ENCODE measurements around the gene BAZ2B. TPM values are rescaled to one million over a fixed set of nuclear protein-coding genes. Genes with fewer than 3 reads are reported as not detected.

Gene BAZ2B
- total RNA-seq, 1 donor from 2014 or later, result 37.4 TPM

DNA sequence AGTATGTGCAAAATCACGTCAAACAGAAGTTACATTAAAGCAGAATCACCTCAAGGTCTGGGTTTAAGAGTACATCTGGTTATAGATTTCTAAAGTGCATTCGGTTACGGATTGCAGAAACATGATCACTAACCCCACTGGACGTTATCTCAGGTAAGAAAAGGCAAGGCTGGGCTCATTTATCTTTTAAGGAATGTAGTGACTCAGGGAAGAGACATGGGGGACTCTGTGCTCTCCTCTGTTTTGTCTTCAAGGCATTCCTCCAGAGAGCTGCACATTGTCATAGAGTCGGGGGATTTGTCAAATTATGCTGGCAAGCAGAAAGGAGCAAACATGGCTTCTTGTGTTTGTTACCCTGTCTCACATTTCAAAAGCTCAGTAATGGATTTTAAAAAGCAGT lies 344.2 kb downstream of the BAZ2B start:
- TF ChIP-seq, protein P1, sequence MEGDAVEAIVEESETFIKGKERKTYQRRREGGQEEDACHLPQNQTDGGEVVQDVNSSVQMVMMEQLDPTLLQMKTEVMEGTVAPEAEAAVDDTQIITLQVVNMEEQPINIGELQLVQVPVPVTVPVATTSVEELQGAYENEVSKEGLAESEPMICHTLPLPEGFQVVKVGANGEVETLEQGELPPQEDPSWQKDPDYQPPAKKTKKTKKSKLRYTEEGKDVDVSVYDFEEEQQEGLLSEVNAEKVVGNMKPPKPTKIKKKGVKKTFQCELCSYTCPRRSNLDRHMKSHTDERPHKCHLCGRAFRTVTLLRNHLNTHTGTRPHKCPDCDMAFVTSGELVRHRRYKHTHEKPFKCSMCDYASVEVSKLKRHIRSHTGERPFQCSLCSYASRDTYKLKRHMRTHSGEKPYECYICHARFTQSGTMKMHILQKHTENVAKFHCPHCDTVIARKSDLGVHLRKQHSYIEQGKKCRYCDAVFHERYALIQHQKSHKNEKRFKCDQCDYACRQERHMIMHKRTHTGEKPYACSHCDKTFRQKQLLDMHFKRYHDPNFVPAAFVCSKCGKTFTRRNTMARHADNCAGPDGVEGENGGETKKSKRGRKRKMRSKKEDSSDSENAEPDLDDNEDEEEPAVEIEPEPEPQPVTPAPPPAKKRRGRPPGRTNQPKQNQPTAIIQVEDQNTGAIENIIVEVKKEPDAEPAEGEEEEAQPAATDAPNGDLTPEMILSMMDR (IDR thresholded peaks at IDR 0.05; ENCODE audit: insufficient read depth, low read length, severe bottlenecking), result no peak
- peaks cover 2% of the 10 kb centered on the region for H3K36me3 ChIP-seq (ENCODE audit: control insufficient read depth, insufficient read depth, low read length)
- H3K27me3 ChIP-seq (ENCODE audit: control insufficient read depth, insufficient read depth, low read length), result no peaks in the 10 kb centered on the region
- FAIRE-seq (no peak), DNase-seq (ENCODE audit: low read depth) (peak; percentile 6)
- H3K4me3 ChIP-seq (ENCODE audit: low read depth, low read length), result no peak overlapping the region

DNA sequence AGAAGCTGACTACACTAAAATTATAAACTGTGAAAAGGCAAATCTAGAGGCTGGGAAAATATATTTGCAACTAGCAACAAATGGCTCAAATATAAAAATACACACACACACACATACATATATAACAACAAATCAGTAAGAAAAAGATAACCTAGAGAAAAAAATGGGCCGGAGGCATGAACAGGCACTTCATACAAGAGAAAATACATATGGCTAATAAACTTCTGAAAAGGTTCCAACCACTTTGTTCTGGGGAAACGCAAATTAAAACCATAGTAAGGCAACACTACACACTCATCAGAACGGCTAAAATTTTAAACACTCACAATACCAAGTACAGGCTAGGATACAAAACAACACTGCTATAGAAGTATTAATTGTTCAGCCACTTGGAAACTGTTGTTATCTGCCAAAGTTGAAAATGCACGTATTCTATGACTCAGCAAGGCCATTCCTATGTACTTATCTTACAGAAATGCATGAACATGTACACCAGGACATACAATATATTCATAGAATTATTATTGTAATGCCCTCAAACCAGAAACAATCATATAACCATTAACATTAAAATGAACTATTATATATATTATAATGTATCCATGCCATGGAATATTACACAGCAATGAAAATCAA lies 345.5 kb downstream of the BAZ2B start:
- FAIRE-seq (no peak), DNase-seq (ENCODE audit: low read depth) (peak; percentile 52)
- H3K4me3 ChIP-seq (ENCODE audit: low read depth, low read length), result no peak overlapping the region
- no peaks in the 10 kb centered on the region for H3K27me3 ChIP-seq (ENCODE audit: control insufficient read depth, insufficient read depth, low read length)
- TF ChIP-seq, protein P1 (IDR thresholded peaks at IDR 0.05; ENCODE audit: insufficient read depth, low read length, severe bottlenecking), result no peak
- peaks cover 2% of the 10 kb centered on the region for H3K36me3 ChIP-seq (ENCODE audit: control insufficient read depth, insufficient read depth, low read length)

Other genes with a start within 250 kb of the BAZ2B start
- gene MARCHF7, start 96.0 kb upstream of the BAZ2B start, total RNA-seq, result 81.5 and 103 TPM in 2 replicates
- gene CD302, start 181.7 kb upstream of the BAZ2B start, total RNA-seq, result 0.13 and 0.26 TPM in 2 replicates

Data from bronchial epithelial cell (primary cell).